Measurements from ENCODE around the gene NRTN.
"Not testable (repeated sequence)": the region's sequence is repeated elsewhere in the genome, so short reads cannot be mapped to it uniquely, and the experiment has no call there.

Gene NRTN

DNA sequence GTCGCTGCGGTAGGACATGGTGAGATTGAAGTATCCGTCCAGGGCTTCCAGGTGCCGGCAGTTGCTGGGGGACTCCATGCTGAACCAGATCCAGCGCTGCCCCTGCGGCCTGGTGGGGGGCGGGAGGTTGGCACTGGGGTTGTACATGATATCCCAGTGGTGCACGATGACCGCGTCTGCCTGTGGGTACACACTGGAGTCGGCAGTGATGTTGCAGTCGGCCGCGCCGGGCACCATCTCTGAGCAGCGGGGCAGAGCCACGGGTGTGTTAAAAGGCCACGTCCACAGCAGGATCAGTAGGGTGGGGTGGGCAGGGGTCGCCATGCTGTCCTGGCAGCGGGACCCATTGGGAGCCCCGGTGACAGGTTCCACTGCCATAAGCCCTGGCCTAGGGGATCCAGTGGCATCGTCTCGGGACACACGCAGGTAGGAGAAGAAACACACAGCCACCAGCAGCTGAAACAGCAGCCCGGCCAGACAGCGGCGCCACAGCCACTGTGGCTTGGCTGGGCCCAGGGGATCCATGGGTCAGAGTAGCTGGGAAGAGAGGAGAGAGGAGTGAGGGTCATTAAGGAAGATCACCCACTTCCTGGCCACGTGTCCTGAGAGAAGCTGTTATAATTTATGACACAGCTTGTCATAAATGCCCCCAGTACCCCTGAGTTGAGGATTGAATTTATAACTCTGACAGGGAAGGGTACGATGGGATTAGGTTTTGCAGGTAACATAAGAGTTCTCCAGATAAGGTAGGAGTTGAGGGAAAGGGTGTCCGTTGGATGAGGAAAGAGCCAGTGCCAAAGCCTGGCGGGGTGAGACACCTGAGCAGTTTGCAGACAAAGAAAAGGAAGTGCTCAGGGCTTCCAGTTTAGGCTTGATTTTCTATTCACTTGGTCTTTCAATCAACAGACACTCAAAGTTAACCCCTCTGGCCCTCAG, 62.6 kb downstream of the NRTN start:
- DNase-seq (ENCODE audit: low spot score): no peak

DNA sequence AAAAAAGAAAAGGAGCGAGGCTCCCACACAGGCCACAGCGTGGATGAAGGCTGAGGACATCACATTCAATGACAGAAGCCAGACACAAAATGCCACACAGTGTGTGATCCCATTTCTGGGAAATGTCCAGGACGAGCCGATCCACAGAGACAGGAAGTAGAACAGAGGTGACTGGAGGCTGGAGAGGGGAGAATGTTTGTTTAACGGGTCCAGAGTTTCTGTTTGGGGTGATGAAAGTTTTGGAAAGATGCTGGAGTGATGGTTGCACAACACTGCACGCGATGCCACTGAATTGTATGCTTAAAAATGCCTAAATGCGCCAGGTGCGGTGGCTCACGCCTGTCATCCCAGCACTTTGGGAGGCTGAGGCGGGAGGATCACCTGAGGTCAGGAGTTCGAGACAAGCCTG, 66.1 kb downstream of the NRTN start:
- no peak for DNase-seq (ENCODE audit: low spot score)

DNA sequence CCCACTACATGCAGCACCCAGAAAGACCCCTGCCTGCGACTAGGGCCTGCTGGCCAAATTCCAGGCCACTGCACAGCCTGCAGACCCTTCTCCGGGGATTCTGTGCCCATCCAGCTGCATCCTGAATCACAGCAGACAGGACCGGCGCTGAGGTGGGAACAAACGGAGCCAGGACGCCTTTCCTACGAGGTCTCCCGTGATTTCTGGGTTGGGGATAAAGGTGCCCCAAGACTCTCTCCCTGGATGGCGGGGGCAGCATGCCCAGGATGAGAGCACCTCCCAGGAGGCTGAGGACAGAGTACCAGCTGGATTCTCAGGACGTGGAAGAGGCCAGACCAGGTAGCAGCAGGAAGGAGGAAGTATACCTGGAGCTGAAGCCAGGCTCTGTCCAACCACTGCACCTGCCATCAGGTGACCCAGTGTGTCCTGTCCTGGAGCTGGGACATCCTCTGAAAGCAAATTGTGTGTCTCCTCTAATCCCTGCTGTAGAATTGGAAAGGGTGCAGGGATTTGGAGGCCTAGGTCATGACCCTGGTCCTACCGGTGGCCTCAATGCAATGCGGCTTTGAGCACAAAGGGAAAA, 68.8 kb downstream of the NRTN start:
- peak; percentile 5 for DNase-seq (ENCODE audit: low spot score)

DNA sequence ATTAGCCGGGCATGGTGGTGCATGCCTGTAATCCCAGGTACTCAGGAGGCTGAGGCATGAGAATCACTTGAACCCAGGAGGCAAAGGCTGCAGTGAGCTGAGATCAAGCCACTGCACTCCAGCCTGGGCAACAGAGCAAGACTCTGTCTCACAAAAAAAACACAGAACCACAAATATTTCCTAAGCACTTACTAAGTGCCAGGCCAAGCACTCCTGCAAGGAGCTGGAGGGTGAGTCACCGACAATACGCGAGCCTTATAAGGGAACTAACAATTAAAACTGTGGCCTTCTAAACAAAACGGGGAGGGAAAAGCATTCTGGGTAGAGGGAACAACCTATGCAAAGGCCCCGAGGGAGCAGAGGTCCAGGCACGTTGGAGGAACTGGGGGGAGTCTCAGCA, 69.6 kb downstream of the NRTN start:
- DNase-seq (ENCODE audit: low spot score): not testable (repeated sequence)

DNA sequence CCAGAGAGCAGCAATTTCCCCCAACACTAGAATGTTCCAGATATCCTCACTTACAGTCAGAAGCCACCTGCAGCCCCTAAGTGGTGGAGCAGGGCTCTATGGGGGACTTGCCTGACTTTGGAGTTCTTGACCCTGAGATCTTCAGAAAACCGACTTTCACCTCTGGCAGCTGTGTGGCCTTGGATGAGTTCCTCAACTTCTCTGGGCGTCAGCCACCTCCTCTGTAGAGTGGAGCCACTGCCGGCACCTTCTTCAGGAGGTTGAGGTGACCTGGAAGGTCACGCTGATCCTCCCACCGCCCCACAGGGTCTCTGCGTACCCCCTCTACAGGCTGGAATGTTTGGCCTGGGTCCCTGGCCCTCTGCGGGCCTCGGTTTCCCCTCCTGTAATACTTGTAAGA, 72.6 kb downstream of the NRTN start:
- no peak for DNase-seq (ENCODE audit: low spot score)

DNA sequence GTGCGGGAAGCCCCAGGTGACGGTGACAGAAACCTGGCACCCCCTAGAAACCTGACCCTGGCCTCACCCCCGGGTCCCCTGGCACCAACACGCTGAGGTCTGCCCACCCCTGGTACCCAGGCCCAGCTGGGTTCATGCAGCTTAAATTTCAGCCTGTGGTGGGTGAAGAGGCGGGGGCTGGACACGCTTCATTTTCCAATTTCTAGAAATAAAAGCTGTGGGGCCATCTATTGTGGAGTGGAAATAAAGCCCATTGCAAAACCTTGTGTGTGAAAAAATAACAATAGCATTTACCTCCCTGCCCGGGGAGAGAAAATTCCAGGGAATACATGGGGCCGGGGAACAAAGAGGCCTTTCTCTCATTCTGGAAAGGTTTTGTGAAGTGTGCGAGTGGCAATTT, 73.0 kb downstream of the NRTN start:
- DNase-seq (ENCODE audit: low spot score): peak; percentile 6

Measured in iPS-NIHi11 (cell line).